ENCODE results near the gene RHOA. TPM values are rescaled to one million over a fixed set of nuclear protein-coding genes. Genes with fewer than 3 reads are reported as not detected.
"Not testable (repeated sequence)": the region's sequence is repeated elsewhere in the genome, so short reads cannot be mapped to it uniquely, and the experiment has no call there.

The RHOA gene
- total RNA-seq, 2 experiments from 2014 or later: 467 to 520 TPM

DNA sequence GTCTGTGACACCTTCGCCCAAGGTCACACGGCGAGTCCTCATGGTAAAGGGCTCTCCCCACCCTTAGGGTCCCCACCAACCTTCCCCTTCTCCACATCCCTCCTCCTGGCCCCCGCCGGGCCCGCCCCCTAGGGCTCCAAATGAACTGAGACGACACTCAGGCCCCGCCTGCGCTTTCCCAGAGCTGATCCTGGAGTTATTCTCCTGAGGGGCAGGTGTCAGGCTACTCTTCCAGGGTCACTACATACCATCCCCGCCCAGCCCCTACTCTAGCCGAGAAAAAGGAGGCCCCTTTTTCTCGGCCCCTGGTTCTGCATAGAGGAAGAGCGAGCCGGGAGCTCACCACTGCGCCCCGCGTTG, 72.2 kb downstream of the RHOA start:
- peak overlapping the region; percentile 92 for H3K4me3 Mint-ChIP-seq

GRCh38 chr3:49333916-49334633, 77.7 kb downstream of the RHOA start:
- Mint-ChIP-seq H3K36me3 (ENCODE audit: low read depth) (peaks cover 47% of the 10 kb centered on the region), H3K4me1 (peaks cover 40% of the 10 kb centered on the region), H3K27me3 (no peaks in the 10 kb centered on the region), H3K4me3 (no peak overlapping the region), H3K27ac (peak overlapping the region; percentile 25), H3K9me3 (no peaks in the 10 kb centered on the region)
- CTCF ChIA-PET: interaction anchor here (0.7 to 2.5 kb wide), 4 partner anchors 9 to 206 kb away, joined by 3 to 7 read pairs (median 3); no protein-coding TSS in a partner anchor
- POLR2A ChIA-PET: interaction anchor here (0.6 kb wide), 1 partner anchor 34 kb away, joined by 3 read pairs; no protein-coding TSS in a partner anchor
- DNase-seq: no peak

More for the DNA sequence above, 72.2 kb downstream of the RHOA start:
- H3K36me3 Mint-ChIP-seq (ENCODE audit: low read depth): peaks cover 21% of the 10 kb centered on the region
- H3K27ac Mint-ChIP-seq: peak overlapping the region; percentile 97
- H3K27me3 Mint-ChIP-seq: no peaks in the 10 kb centered on the region
- H3K4me1 Mint-ChIP-seq: peaks cover 50% of the 10 kb centered on the region
- DNase-seq: peak; percentile 35
- ChIA-PET CTCF (interaction anchor here (0.9 to 3.7 kb wide), 26 partner anchors 8 to 333 kb away, joined by 3 to 22 read pairs (median 5); partner anchors contain the start of genes DAG1, NDUFAF3, NICN1 and QRICH1), POLR2A (interaction anchor here (0.6 to 1.8 kb wide), 5 partner anchors 19 to 110 kb away, joined by 4 to 9 read pairs (median 5); partner anchors contain the start of genes GPX1, RHOA and TCTA)
- no peaks in the 10 kb centered on the region for H3K9me3 Mint-ChIP-seq

- Mint-ChIP-seq H3K27ac (peak overlapping the region; percentile 79), H3K9me3 (no peaks in the 10 kb centered on the region), H3K4me1 (peaks cover 31% of the 10 kb centered on the region), H3K4me3 (no peak overlapping the region), H3K27me3 (no peaks in the 10 kb centered on the region), H3K36me3 (ENCODE audit: low read depth) (peaks cover 47% of the 10 kb centered on the region)
- peak; percentile 30 for DNase-seq
- ChIA-PET POLR2A (no interaction called here), CTCF (interaction anchor here (0.6 to 2.5 kb wide), 6 partner anchors 10 to 311 kb away, joined by 3 to 7 read pairs (median 3); partner anchors contain the start of gene KLHDC8B)
Measured at GRCh38 chr3:49333091-49333490, 78.7 kb downstream of the RHOA start.

DNA sequence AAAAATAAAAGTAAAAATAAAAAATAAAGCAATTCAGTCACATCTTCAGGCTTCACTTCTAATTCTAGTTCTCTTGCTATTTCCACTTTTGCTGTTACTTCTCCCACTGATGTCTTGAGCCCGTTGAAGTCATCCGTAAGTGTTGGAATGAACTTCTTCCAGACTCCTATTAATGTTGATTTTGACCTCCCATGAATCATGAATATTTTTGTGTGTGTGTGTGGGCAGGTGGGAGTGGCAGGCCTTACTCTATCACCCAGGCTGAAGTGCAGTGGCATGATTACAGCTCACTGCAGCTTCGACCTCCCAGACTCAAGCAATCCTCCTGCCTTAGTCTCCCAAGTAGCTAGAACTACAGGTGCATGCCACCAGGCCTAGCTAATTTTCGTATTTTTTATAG, 82.6 kb downstream of the RHOA start:
- H3K27me3 Mint-ChIP-seq: no peaks in the 10 kb centered on the region
- H3K27ac Mint-ChIP-seq: no peak overlapping the region
- ChIA-PET CTCF (no interaction called here), POLR2A (no interaction called here)
- peaks cover 16% of the 10 kb centered on the region for H3K4me1 Mint-ChIP-seq
- DNase-seq: no peak
- H3K9me3 Mint-ChIP-seq: no peaks in the 10 kb centered on the region
- peaks cover 62% of the 10 kb centered on the region for H3K36me3 Mint-ChIP-seq (ENCODE audit: low read depth)
- H3K4me3 Mint-ChIP-seq: no peak overlapping the region

- H3K4me3 Mint-ChIP-seq, DNase-seq, H3K27me3 Mint-ChIP-seq, H3K9me3 Mint-ChIP-seq, POLR2A ChIA-PET, CTCF ChIA-PET, H3K4me1 Mint-ChIP-seq, H3K27ac Mint-ChIP-seq: not testable (repeated sequence)
- peaks cover 60% of the 10 kb centered on the region for H3K36me3 Mint-ChIP-seq (ENCODE audit: low read depth)
Measured at GRCh38 chr3:49328350-49328749, 83.4 kb downstream of the RHOA start.

DNA sequence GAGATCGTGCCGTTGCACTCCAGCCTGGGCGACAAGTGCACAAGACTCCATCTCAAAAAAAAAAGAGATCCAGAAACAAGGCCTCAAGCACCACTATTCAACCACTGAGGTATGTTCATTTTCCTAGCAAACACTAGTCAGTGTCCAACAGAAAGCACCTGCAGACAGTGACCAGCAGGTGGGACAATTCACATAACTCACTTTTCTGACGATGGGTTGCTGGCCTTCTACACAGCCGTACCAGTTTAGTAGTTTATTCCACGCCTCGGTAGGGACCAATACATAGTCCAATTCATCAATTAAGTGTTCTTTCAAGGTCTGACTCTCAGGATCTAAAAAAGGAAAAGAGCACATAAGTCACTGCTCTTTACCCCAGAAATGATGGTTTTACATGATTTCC, 84.3 kb downstream of the RHOA start:
- DNase-seq: no peak
- H3K9me3 Mint-ChIP-seq: no peaks in the 10 kb centered on the region
- no peaks in the 10 kb centered on the region for H3K27me3 Mint-ChIP-seq
- ChIA-PET CTCF (interaction anchor here (0.9 kb wide), 1 partner anchor 42 kb away, joined by 3 read pairs; no protein-coding TSS in a partner anchor), POLR2A (no interaction called here)
- H3K36me3 Mint-ChIP-seq (ENCODE audit: low read depth): peaks cover 59% of the 10 kb centered on the region
- no peak overlapping the region for H3K27ac Mint-ChIP-seq
- H3K4me1 Mint-ChIP-seq: peaks cover 2% of the 10 kb centered on the region
- no peak overlapping the region for H3K4me3 Mint-ChIP-seq

DNA sequence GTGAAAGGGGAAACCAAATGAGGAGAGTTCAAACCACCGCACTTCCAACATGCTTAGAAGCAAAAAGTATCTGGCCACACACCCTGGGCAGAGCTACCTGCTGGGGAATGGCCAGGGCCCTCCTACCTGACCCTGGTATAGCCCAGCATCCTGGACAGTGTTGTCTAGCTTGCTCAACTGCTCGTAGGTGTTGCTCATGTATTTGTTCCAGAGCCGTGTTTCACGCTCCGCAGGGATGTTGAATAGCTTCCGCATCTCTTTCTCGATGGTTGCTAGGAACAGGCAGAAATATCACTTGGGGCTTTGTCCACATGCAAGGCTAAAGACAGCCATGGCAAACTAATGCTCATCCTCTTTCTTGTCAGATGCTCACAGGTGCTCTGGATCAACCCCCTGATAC, 87.0 kb downstream of the RHOA start:
- Mint-ChIP-seq H3K36me3 (ENCODE audit: low read depth) (peaks cover 65% of the 10 kb centered on the region), H3K4me3 (no peak overlapping the region), H3K4me1 (no peaks in the 10 kb centered on the region), H3K9me3 (no peaks in the 10 kb centered on the region), H3K27ac (no peak overlapping the region), H3K27me3 (no peaks in the 10 kb centered on the region)
- no peak for DNase-seq
- CTCF ChIA-PET: interaction anchor here (0.6 to 4.0 kb wide), 4 partner anchors 10 to 31 kb away, joined by 3 to 13 read pairs (median 3); no protein-coding TSS in a partner anchor
- POLR2A ChIA-PET: no interaction called here

- Mint-ChIP-seq H3K36me3 (ENCODE audit: low read depth) (peaks cover 26% of the 10 kb centered on the region), H3K27ac (no peak overlapping the region), H3K4me1 (no peaks in the 10 kb centered on the region), H3K27me3 (no peaks in the 10 kb centered on the region), H3K9me3 (no peaks in the 10 kb centered on the region), H3K4me3 (no peak overlapping the region)
- DNase-seq: no peak
- ChIA-PET CTCF (interaction anchor here (0.6 to 0.9 kb wide), 2 partner anchors 15 to 321 kb away, joined by 3 to 9 read pairs; no protein-coding TSS in a partner anchor), POLR2A (no interaction called here)
Measured at GRCh38 chr3:49316696-49317457, 94.9 kb downstream of the RHOA start.

DNA sequence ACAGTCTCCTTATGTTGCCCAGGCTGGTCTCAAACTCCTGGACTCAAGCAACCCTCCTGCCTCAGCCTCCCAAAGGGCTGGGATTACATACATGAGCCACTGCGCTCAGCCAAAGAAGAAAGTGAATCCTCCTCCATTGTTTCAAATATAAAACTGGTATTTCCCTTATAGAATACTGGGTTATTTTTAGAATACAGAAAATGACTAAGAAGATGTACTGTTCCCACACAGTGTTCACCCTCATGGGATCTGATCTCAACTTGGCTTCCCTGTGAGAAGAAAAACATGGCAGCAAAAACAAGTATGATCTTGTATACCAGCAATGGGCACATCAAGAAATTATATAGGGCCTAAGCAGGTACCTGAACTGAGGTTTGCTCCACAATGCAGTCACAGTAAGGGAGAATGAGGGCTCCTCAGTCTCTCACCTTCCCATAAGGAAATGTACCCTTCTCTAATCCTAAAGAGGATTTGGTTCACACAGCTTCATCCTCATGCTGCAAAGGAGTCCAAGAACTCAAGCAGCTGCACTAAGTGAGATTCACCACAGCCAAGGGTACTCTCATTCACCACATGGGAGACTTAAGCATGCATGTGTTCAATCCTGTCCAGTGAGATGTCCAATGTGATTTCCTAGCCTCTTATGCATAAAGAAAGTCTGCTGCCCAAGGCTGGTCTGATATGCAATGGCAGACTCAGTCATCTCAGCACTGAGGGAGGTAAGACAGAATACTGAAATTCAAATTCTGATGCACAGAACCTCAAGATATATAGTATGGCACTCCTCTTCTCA, 97.7 kb downstream of the RHOA start:
- no peak for DNase-seq
- Mint-ChIP-seq H3K4me3 (no peak overlapping the region), H3K36me3 (ENCODE audit: low read depth) (peaks cover 30% of the 10 kb centered on the region), H3K4me1 (no peaks in the 10 kb centered on the region), H3K9me3 (no peaks in the 10 kb centered on the region), H3K27ac (no peak overlapping the region), H3K27me3 (no peaks in the 10 kb centered on the region)
- CTCF ChIA-PET: interaction anchor here (0.6 kb wide), 1 partner anchor 106 kb away, joined by 3 read pairs; no protein-coding TSS in a partner anchor
- POLR2A ChIA-PET: no interaction called here

DNA sequence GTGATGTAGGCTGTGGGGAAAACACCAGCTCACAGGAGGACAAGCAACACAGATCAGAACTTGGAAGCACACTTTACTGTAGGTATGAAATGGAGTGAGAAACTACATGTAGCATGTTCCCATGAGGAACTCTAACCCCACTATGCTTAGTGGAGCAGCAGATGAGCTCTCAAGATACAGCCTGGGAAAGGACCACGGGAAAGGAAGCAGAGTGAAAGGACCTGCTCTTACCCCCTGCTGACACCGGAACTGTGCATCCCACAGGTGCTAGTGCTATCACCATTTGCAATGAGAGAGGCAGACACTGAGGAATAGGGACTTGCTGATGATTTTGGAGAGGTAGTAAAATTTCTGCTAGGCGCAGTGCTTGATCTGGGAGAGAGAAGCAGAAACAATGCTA, 100.5 kb downstream of the RHOA start:
- POLR2A ChIA-PET: no interaction called here
- H3K4me3 Mint-ChIP-seq: no peak overlapping the region
- no peak for DNase-seq

GRCh38 chr3:49310677-49311076, 101.1 kb downstream of the RHOA start:
- Mint-ChIP-seq H3K36me3 (ENCODE audit: low read depth) (peaks cover 31% of the 10 kb centered on the region), H3K4me3 (no peak overlapping the region), H3K4me1 (no peaks in the 10 kb centered on the region), H3K9me3 (no peaks in the 10 kb centered on the region), H3K27ac (peak overlapping the region; percentile 36), H3K27me3 (no peaks in the 10 kb centered on the region)
- POLR2A ChIA-PET: no interaction called here
- CTCF ChIA-PET: no interaction called here
- no peak for DNase-seq

More for the DNA sequence above, 100.5 kb downstream of the RHOA start:
- peaks cover 28% of the 10 kb centered on the region for H3K36me3 Mint-ChIP-seq (ENCODE audit: low read depth)
- CTCF ChIA-PET: no interaction called here
- no peaks in the 10 kb centered on the region for H3K9me3 Mint-ChIP-seq
- H3K27me3 Mint-ChIP-seq: no peaks in the 10 kb centered on the region
- no peak overlapping the region for H3K27ac Mint-ChIP-seq
- no peaks in the 10 kb centered on the region for H3K4me1 Mint-ChIP-seq

Data from activated CD4-positive, alpha-beta T cell treated with anti-CD3 and anti-CD28 coated beads, Interleukin-2, amount 10 ng/mL, durations not matched to agents 7 days and 5 days (primary cell).